GM12891 (cell line): Measurements from ENCODE around the gene RSPH1. TPM values are rescaled to one million over a fixed set of nuclear protein-coding genes. Genes with fewer than 3 reads are reported as not detected.

ENCODE experiments used
- DNase-seq: peaks from one replicate; pipeline ENCODE4 v3.0.0; 2011; ENCODE audit warnings: low spot score; ENCODE audit not compliant: insufficient read length
- FAIRE-seq: peaks from 2 replicates; lab custom pipeline; 2011; peaks lifted over from hg19 to GRCh38; lab: Jason Lieb, UNC
- PAX5 ChIP-seq: IDR thresholded peaks from 2 replicates; pipeline ENCODE4 v1.6.1; 2011; ENCODE audit warnings: low read length, moderate library complexity, mild to moderate bottlenecking; ENCODE audit not compliant: insufficient read depth, severe bottlenecking
- POLR2A ChIP-seq: IDR thresholded peaks from 2 replicates; pipeline ENCODE4 v1.6.1; 2011; ENCODE audit warnings: low read depth, low read length, control low read depth
- POLR2AphosphoS5 ChIP-seq: IDR thresholded peaks from 2 replicates; pipeline ENCODE4 v1.6.1; 2011; ENCODE audit warnings: low read depth, low read length, control low read depth
- POU2F2 ChIP-seq: IDR thresholded peaks from 2 replicates; pipeline ENCODE4 v1.6.1; 2011; ENCODE audit warnings: low read depth, mild to moderate bottlenecking, control low read depth, low read length, moderate library complexity
- SPI1 ChIP-seq: IDR thresholded peaks from 2 replicates; pipeline ENCODE4 v1.6.1; 2011; ENCODE audit warnings: low read depth, low read length, control low read depth
- TAF1 ChIP-seq: IDR thresholded peaks from 2 replicates; pipeline ENCODE4 v1.6.1; 2011; ENCODE audit warnings: low read depth, low read length, control low read depth
- polyA plus RNA-seq: library from polyadenylated mRNA; unstranded; fragments of >200 nt; gene quantifications from one replicate; pipeline ENCODE4 v1.2.1, GENCODE V29; 2012; ENCODE audit warnings: low read depth, missing spikeins, inconsistent platforms; ENCODE audit not compliant: missing spikeins

RSPH1 gene
- 2.6 TPM for polyA plus RNA-seq

GRCh38 chr21:42496120-42496838 lies at the start of gene RSPH1:
TSS of gene RSPH1 (minus strand) at chr21:42496224. CDS start at chr21:42496186, 38 bp downstream.
- DNase-seq (peak; percentile 96), FAIRE-seq (peak; percentile 100)
- TF ChIP-seq POLR2AphosphoS5 = no peak
- no peak for TF ChIP-seq POLR2A
- TF ChIP-seq TAF1 = no peak
- TF ChIP-seq POU2F2 = no peak
- TF ChIP-seq PAX5 = no peak
- no peak for TF ChIP-seq SPI1

DNA sequence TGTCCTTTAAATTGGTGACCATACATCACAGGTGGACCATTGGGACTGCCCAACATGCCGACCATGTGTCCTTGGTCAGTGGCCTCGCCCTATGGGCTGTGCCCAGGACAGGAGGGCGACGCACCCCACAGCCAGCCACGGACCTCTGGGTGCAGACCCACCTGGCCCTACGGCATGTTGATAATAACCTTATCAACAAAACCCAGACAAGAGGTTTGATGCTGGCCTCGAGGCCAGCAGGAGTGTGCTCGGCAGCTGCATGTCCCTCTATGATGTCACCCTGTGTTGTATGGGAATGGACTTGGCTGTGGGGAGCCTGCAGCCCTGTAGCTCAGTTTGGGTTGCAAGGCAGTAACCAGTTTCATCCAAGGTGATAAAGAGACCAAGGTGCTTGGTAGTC lies 49.7 kb upstream of the RSPH1 start:
- TF ChIP-seq TAF1 = no peak
- TF ChIP-seq SPI1 = no peak
- TF ChIP-seq PAX5 = no peak
- DNase-seq (no peak), FAIRE-seq (no peak)

DNA sequence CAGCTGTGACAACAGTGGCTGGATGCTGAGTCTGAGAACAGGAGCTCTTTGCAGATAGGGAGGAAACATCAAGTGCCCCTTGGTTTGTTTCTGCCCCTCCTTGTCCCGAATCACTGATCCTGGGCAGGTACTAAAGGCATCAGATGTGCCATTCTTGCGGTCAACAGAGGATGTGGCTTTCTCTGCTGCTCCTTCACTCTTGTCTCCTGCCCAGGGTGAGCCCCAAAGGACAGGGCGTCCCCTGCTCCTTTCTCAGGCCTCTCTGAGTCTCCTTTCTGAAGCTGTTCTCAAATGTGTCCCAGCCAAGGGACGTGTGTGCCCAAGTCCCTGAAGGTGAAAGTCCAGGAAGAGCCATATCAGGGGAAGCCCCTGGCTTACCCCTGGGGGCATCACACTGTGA lies 49.3 kb upstream of the RSPH1 start:
- no peak for DNase-seq
- FAIRE-seq = no peak
- TF ChIP-seq TAF1 = no peak
- no peak for TF ChIP-seq POLR2A
- no peak for TF ChIP-seq POLR2AphosphoS5
- TF ChIP-seq PAX5 = no peak
- no peak for TF ChIP-seq SPI1
- TF ChIP-seq POU2F2 = no peak

DNA sequence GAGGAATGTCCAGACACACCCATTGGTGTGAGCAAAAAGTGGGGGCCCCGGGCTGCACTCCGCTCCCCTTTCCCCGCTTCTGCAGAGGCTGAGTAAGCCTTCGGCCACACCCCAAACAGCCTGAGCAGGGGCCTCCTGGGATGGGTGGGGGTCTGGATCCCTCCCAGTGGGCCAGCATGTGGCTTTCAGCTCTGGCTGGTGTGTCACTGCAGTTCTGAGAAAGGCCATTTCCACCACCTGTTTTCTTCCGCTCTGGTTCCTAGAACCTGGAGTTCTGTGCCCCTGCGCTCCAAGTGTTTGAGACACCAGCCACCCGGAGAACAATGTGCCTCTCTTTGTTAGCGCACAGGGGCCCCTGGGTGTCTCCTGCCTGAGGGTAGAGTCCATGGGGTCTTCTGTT lies 48.5 kb upstream of the RSPH1 start:
- DNase-seq = no peak
- FAIRE-seq = no peak
- no peak for TF ChIP-seq POLR2AphosphoS5
- no peak for TF ChIP-seq POLR2A
- TF ChIP-seq POU2F2 = no peak
- no peak for TF ChIP-seq SPI1
- TF ChIP-seq PAX5 = no peak
- no peak for TF ChIP-seq TAF1

GRCh38 chr21:42543106-42543847 lies 47.3 kb upstream of the RSPH1 start:
- TF ChIP-seq PAX5 (no peak), POU2F2 (no peak), POLR2A (no peak), TAF1 (no peak), POLR2AphosphoS5 (no peak), SPI1 (no peak)
- FAIRE-seq = no peak
- DNase-seq = no peak

DNA sequence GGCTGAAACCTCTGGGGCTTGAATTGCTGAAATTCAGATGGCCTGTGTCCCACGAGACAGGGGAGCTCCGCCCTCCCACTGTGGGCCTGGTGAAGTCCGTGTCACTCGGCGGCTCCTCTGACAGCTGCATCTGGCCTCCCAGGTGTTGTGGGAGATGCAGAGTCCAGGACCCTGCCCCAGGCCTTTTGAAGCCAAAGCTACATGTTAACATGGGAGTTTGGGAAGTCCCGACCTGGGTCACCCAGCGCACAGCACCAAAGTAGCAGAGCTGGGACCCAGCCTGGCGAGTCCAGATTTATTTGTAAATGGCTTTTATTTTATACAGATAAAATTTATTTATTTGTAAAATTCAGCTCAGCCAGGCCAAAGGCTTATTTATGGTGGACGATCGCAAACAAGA lies 46.6 kb upstream of the RSPH1 start:
- FAIRE-seq (no peak), DNase-seq (no peak)
- TF ChIP-seq POLR2A (no peak), TAF1 (no peak), SPI1 (no peak), PAX5 (no peak), POU2F2 (no peak), POLR2AphosphoS5 (no peak)

- DNase-seq (no peak), FAIRE-seq (no peak)
- TF ChIP-seq POLR2AphosphoS5 (no peak), SPI1 (no peak), POU2F2 (no peak), PAX5 (no peak), TAF1 (no peak), POLR2A (no peak)
These were observed 46.2 kb upstream of the RSPH1 start for GRCh38 chr21:42542196-42542595.

GRCh38 chr21:42541618-42542017 lies 45.6 kb upstream of the RSPH1 start:
- FAIRE-seq (no peak), DNase-seq (no peak)
- TF ChIP-seq POLR2A = no peak
- TF ChIP-seq TAF1 = no peak
- TF ChIP-seq SPI1 = no peak
- TF ChIP-seq POLR2AphosphoS5 = no peak
- no peak for TF ChIP-seq POU2F2
- no peak for TF ChIP-seq PAX5

GRCh38 chr21:42541174-42541573 lies 45.1 kb upstream of the RSPH1 start:
- FAIRE-seq (no peak), DNase-seq (no peak)
- TF ChIP-seq PAX5 = no peak
- TF ChIP-seq POLR2A = no peak
- TF ChIP-seq TAF1 = no peak
- TF ChIP-seq SPI1 = no peak
- TF ChIP-seq POU2F2 = no peak
- TF ChIP-seq POLR2AphosphoS5 = no peak

GRCh38 chr21:42540396-42540795 lies 44.4 kb upstream of the RSPH1 start:
- TF ChIP-seq POLR2AphosphoS5 = no peak
- TF ChIP-seq TAF1 = no peak
- TF ChIP-seq PAX5 = no peak
- TF ChIP-seq POLR2A = no peak
- TF ChIP-seq SPI1 = no peak
- no peak for TF ChIP-seq POU2F2
- FAIRE-seq (no peak), DNase-seq (no peak)
